Astrocyte of the cerebellum (primary cell): ENCODE results near the gene CELSR2.
"Not testable (repeated sequence)": the region's sequence is repeated elsewhere in the genome, so short reads cannot be mapped to it uniquely, and the experiment has no call there.

Experiments used
- DNase-seq: peaks from one replicate; pipeline ENCODE4 v3.0.0-alpha.2; 2011; ENCODE audit warnings: low read depth
- H3K4me3 ChIP-seq: 2 replicates; pipeline ENCODE4 v1.5.1; 2011; ENCODE audit warnings: mild to moderate bottlenecking, low read depth, low read length, moderate library complexity
- in situ Hi-C: cut with HindIII; loops from 2 replicates; pipeline ENCODE4 v1.10.0; 2017; ENCODE audit warnings: low sequenced_read_pairs
- TF ChIP-seq, protein P1 (sequence below): IDR thresholded peaks from 2 replicates; pipeline ENCODE4 v1.5.1; 2012; ENCODE audit warnings: low read length, low read depth, moderate library complexity, mild to moderate bottlenecking; ENCODE audit errors: missing control alignments

Gene CELSR2

DNA sequence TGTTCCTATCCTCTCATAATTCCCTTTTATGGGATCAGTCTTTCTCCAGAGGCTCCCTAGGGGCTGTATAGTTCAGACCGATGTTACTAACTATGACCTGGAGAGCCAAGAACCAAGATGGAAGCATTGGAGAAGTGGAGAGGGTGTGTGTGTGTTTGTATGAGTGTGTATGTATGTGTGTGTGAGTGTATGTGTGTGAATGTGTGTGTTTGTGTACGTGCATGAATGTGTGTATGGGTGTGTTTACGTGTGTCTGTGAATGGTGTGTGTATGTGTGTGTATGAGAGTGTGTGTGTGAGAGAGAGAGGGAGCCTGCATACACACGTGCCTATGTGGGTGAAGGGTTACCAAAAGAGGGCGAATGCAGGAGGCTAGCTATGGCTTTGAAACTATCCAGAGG lies 52.5 kb downstream of the CELSR2 start:
- no peak overlapping the region for H3K4me3 ChIP-seq
- TF ChIP-seq, protein P1, sequence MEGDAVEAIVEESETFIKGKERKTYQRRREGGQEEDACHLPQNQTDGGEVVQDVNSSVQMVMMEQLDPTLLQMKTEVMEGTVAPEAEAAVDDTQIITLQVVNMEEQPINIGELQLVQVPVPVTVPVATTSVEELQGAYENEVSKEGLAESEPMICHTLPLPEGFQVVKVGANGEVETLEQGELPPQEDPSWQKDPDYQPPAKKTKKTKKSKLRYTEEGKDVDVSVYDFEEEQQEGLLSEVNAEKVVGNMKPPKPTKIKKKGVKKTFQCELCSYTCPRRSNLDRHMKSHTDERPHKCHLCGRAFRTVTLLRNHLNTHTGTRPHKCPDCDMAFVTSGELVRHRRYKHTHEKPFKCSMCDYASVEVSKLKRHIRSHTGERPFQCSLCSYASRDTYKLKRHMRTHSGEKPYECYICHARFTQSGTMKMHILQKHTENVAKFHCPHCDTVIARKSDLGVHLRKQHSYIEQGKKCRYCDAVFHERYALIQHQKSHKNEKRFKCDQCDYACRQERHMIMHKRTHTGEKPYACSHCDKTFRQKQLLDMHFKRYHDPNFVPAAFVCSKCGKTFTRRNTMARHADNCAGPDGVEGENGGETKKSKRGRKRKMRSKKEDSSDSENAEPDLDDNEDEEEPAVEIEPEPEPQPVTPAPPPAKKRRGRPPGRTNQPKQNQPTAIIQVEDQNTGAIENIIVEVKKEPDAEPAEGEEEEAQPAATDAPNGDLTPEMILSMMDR, result no peak
- DNase-seq, result no peak
- in situ Hi-C loops, result no loop called here

DNA sequence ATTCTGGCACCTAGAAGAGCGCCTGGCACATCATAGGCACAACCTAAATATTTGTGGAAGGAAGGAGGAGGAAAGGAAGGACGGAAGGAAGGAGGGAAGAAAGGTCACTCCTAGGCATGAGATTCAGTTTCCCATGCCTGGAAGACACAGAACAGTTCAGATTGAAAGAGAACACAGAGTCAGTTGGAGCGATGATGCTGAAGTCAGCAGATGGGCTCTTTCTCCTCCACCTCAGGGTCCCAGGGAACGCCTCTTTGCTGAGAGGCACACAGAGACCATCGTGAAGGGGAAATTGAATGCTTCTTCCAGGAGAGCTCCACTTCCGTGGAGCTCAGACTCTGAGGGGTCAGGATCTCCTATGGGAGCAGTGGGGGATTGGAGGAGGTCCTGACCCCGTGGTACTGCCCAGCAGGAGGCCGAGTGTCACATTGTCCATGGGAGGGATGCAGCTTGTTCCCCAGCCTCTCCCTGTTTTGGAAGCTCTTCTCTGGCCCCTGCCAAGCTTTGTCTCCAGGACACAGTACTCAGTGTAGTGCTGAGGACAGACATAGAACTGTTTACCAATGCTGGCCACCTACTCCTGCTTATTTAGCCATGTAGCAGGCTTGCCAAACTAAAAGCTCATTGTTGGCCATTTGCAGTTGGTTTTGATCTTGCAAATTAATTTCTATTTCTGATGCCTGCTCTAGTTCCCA lies 55.0 kb downstream of the CELSR2 start:
- TF ChIP-seq, protein P1, result no peak
- no peak for DNase-seq
- no peak overlapping the region for H3K4me3 ChIP-seq
- in situ Hi-C loops, result no loop called here

DNA sequence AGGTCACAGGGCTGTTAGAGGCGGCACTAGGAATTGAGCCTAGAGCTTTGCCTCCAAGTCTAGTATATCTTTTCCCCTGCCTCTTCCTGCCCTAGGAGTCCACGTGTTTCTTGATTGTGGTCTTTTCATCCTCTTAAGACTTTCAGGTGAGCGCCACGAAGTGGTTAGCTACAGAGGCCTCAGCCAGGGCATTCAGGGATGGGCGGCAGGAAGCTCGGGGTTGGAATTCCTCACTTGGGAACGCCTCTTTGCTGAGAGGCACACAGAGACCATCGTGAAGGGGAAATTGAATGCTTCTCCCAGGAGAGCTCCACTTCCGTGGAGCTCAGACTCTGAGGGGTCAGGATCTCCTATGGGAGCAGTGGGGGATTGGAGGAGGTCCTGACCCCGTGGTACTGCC lies 56.7 kb downstream of the CELSR2 start:
- H3K4me3 ChIP-seq, in situ Hi-C loops, DNase-seq: not testable (repeated sequence)

DNA sequence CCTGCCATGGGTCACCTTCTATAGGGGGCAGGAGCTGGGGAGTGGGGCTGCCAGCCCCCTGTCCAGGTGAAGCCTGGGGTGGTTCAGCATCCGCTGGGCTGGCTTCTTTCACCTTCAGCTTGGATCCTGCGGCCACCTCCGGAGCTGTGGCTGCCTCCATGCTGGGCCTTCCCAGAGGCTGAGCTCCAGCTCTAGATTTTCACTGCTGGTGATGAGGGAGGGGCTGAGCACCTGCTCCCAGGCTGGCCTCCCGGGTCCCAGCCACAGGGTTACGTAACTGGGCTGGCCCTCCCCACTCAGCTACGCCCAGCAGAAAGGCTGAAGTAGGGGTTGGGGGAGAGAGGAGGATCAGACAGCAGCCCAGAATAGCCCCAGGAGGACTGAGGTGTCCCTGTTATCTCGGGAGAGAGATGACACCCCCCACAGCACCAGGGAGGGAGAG lies 57.5 kb downstream of the CELSR2 start, which contains the start of gene MYBPHL:
MYBPHL (minus strand) TSS at position 180 of the 442 bp plus-strand sequence; CDS start at position 160, 20 bp downstream.
- in situ Hi-C loops, result no loop called here
- H3K4me3 ChIP-seq, result no peak within 1 kb of the TSS
- TF ChIP-seq, protein P1, result no peak

DNA sequence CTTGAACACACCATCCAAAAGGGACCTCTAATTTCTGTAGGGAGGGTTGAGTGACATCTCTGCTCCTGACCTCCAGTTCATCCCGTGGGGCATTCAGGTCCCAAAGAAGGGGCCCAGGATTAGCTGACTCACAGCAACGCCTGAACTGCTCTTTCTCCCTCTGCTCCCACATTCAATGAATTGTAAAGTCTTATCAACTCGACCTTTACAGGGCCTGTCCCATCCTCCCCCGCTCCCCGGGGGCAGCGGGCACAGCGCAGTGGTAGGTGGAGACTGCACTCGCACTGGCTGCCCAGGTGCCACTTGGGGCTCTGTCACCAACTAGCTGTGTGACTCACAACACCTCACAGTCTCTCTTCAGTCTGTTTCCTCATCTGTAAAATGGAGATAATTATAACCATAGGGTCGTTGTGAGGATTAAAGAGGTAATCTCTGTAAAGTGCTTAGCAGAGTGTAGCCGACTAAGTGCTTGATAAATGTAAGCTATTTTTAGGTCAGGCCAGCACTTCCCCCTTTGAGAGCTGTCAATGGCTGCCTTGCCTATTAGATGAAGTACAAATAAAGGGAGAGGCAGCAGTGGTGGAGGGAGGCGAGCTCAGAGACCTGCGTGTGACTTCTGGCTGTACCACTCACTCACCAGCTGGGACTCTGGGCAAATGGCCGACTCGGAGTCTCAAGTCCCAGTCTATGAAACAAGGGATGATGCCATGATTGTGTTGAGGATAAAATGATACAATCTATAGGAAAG lies 58.1 kb downstream of the CELSR2 start:
- DNase-seq, result no peak
- TF ChIP-seq, protein P1, result no peak
- in situ Hi-C loops, result no loop called here
- no peak overlapping the region for H3K4me3 ChIP-seq

More for the DNA sequence above, 57.5 kb downstream of the CELSR2 start, which contains the start of gene MYBPHL:
- no peak for DNase-seq

DNA sequence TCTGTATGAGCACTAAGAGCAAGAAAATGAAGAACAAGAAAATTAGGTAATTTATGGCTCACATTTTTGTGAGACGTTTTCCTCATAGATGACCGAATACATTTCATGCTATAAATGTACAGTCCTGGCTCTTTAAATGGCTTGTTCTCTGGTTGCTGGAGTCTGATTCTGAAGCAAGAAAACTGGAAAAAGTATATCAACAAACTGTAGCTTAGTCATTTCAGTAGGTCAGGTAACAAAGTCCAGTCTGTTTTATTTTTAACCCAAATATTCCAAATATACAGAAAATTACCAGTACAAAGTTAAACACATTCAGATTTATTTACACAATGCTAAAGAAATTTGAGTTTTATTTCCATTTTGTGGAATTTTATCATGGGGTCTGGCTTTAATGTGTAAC lies 60.0 kb downstream of the CELSR2 start:
- TF ChIP-seq, protein P1, result no peak
- in situ Hi-C loops, result no loop called here
- no peak for DNase-seq
- no peak overlapping the region for H3K4me3 ChIP-seq

DNA sequence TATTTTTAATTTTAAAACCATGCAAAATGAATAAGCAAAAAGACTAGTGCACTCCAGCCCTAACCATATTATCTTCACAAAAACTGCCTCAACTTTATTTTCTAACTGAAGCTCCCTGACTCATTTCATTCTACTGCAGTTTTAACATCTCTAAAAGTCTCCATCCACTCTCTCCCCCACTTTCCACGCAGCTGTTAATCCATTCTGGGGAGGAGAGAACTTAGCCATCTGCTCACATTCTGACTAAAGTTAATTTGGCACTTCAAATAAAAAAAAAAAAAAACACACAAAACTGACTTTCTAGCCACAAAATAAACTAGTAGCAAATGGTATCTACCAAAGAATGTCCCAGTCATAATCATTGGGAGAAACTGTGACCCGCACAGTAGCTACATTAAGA lies 62.9 kb downstream of the CELSR2 start:
- in situ Hi-C loops, result no loop called here
- TF ChIP-seq, protein P1, result no peak
- no peak overlapping the region for H3K4me3 ChIP-seq
- no peak for DNase-seq
